GM19238 (cell line): ENCODE results near the gene RBM12.
A peak's percentile ranks its signal among the peaks of the same experiment; 100 is the strongest.

ENCODE experiments used
- DNase-seq: peaks from one replicate; pipeline ENCODE4 v3.0.0; 2011; ENCODE audit warnings: low spot score; ENCODE audit not compliant: insufficient read length

RBM12 gene

DNA sequence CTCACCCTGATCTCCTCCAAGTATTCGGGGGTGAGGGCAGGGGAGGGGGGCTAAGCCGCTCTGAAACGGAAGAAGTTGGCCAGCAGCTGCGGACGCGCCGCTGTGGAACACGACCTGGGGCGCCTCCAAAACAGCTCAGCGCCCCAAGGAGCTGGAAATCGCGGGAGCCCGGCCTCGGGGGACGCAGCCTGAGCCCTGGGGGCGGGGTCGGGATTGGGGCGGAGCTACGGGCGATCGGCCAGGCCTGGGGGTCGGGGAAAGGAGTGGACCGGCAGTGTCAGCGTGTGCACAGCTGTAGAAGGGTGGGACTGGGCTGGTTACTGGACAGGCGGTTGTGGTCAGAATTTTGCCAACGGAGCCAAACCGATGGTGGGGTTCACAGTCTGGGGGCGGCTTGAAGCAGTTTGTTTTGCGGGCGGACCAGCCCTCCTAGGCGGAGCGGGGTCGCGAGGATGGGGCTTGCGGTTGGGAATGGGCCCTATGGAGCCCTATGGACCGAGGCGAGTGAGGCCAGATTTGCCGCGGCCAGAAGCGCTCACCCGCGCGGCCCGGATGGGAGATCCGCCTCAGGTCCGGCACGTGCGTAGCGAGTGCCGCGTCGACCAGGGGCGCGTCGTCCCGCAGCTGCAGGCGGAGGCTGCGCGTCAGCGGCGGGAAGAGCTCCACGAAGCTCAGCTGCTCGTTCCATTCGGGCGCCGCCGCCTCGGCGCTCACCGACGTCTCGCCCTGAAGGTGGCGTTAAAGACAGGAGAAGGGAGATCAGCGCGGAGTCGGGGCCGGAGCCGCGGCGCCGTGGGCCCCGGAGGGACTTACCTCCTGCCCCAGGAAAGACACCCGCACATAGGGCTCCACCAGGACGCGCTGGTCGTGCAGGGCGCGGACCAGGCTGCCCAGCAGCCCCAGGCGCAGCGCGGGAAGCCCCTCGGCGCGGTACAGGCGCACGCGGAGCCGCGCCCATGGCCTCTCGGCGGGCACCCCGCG lies 63.4 kb downstream of the RBM12 start:
- peak; percentile 67 for DNase-seq

DNA sequence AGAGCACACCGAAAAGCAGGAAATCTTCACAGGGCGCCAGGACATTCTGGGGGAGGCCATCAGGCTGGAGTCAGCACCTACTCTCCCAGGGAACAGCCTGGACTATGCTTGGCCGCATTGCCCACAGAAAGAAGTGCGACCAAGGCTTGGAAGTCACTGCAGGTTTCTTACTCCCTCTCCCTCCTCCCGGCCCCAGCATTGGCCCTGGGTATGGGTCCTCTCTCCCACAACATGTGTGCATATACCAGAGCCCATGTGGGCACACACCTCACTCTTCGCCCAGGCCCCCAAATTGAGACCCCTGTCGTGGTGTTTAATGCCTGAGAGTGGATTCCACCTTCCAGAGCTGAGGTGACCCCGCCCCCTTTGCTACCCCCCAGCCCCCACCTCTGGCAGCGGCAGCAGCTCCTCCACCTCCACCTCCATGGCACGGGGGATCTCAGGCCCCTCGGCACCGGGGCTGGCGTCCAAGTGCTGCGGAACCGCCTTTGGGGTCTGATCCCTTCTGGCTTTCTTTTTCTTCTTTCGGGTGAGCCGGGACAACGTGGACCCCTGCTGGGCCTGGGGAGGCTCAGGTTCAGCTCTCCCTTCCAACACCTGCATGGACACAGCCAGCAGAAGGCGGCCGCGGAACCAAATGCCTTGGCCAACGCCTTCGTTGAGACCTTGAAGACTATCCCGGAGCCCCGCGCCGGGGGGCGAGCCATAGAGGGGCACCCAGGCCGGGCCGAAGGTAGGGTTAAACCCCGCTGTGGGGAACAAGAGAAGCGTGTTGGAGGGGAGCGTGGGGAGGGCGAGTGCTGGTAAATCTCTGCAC lies 64.3 kb downstream of the RBM12 start:
- no peak for DNase-seq

DNA sequence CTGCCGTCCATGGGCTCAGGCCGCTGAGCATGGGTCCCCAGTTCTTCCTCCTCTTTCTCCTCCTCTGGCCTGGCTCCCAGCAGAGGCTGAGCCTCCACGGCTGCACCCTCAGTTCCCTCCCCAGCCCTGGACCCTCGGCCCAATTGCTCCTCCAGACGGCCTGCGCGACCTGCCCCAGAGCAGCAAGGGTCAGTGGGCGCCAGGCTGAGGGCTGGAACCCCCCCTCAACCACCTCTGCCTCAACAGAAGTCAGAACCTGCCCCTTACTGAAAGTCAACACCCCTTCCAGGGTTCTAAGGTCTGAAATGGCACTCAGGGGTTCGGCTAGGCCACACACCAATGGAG lies 65.0 kb downstream of the RBM12 start:
- no peak for DNase-seq
